Mammary epithelial cell (primary cell): ENCODE data around the gene DCAF11.

ENCODE experiments used
- CTCF ChIP-seq, 2 donors: IDR thresholded peaks in 1 of 2; conservative IDR thresholded peaks in 1 of 2; 2 replicates each; pipeline ENCODE4 v1.5.1; 2011 to 2012; ENCODE audit warnings: inconsistent platforms in 2 of 2, low read length in 2 of 2, mild to moderate bottlenecking in 2 of 2, control low read depth in 1 of 2, low read depth in 1 of 2; ENCODE audit not compliant: insufficient read depth in 1 of 2; ENCODE audit errors: extremely low read depth in 1 of 2
- EZH2 ChIP-seq: IDR thresholded peaks from 2 replicates; pipeline ENCODE4 v1.6.1; 2012; ENCODE audit warnings: low read length, inconsistent platforms, borderline replicate concordance

GRCh38 chr14:24146453-24146977 lies 31.9 kb downstream of the DCAF11 start, which contains the start of gene PSME2:
- TF ChIP-seq CTCF (conservative IDR thresholded peaks at IDR 0.05 in 1 of 2, IDR thresholded peaks at IDR 0.05 in 1 of 2; ENCODE audit: extremely low read depth in 1 of 2, insufficient read depth in 1 of 2, low read depth in 1 of 2, low read length in 2 of 2) (no peak), EZH2 (no peak)
